HepG2 (cell line): ENCODE results near the gene NGEF. TPM values are rescaled to one million over a fixed set of nuclear protein-coding genes. Genes with fewer than 3 reads are reported as not detected.

Experiments
- AKNA ChIP-seq: sonication (generic); formaldehyde crosslinking; IDR thresholded peaks from 2 replicates; pipeline ENCODE4 v1.4.0; 2020; ENCODE audit warnings: missing genetic modification reagents, borderline replicate concordance
- ARHGAP35 ChIP-seq: sonication (generic); formaldehyde crosslinking; IDR thresholded peaks from 2 replicates; pipeline ENCODE4 v1.9.0; 2022; ENCODE audit warnings: mild to moderate bottlenecking, inconsistent platforms, moderate library complexity, missing genetic modification reagents, borderline replicate concordance
- FOXP4 ChIP-seq: sonication (generic); formaldehyde crosslinking; IDR thresholded peaks from 2 replicates; pipeline ENCODE4 v1.4.0; 2020; ENCODE audit warnings: missing genetic modification reagents
- GATAD2A ChIP-seq: IDR thresholded peaks from 2 replicates; pipeline ENCODE4 v1.6.1; 2016
- HMGXB4 ChIP-seq, 2 experiments: sonication (generic) in 1 of 2; formaldehyde crosslinking in 1 of 2; IDR thresholded peaks; 2 replicates each; pipeline versions ENCODE4 v1.4.0 to v1.6.1; 2018 to 2020; ENCODE audit warnings: missing genetic modification reagents in 2 of 2, borderline replicate concordance in 1 of 2, low read depth in 1 of 2, mild to moderate bottlenecking in 1 of 2, missing biosample characterization in 1 of 2
- HNF1B ChIP-seq: sonication (generic); formaldehyde crosslinking; IDR thresholded peaks from 2 replicates; pipeline ENCODE4 v1.5.1; 2020; ENCODE audit warnings: mild to moderate bottlenecking, moderate library complexity, missing genetic modification reagents
- IRF1 ChIP-seq: sonication (generic); formaldehyde crosslinking; IDR thresholded peaks from 2 replicates; pipeline ENCODE4 v1.4.0; 2020; ENCODE audit warnings: low read depth, mild to moderate bottlenecking, missing genetic modification reagents
- KLF11 ChIP-seq: IDR thresholded peaks from 2 replicates; pipeline ENCODE4 v1.6.1; 2016; ENCODE audit warnings: missing compliant biosample characterization
- POLR2A ChIP-seq, 2 experiments: IDR thresholded peaks; 2 replicates each; pipeline ENCODE4 v1.6.1; 2011; ENCODE audit warnings: low read depth in 2 of 2, low read length in 2 of 2, mild to moderate bottlenecking in 1 of 2, moderate library complexity in 1 of 2; ENCODE audit not compliant: insufficient read depth in 1 of 2
- POLR2G ChIP-seq: fragments of 200-400 bp; formaldehyde crosslinking; IDR thresholded peaks from 2 replicates; pipeline ENCODE4 v1.6.1; 2018; ENCODE audit warnings: mild to moderate bottlenecking, low read depth, low read length, moderate library complexity
- SALL1 ChIP-seq: sonication (generic); formaldehyde crosslinking; IDR thresholded peaks from 2 replicates; pipeline ENCODE4 v1.8.0; 2022; ENCODE audit warnings: mild to moderate bottlenecking, missing genetic modification reagents
- ZFP37 ChIP-seq: sonication (generic); formaldehyde crosslinking; IDR thresholded peaks from 2 replicates; pipeline ENCODE4 v1.4.0; 2020; ENCODE audit warnings: missing genetic modification reagents, borderline replicate concordance
- ZFY ChIP-seq: sonication (generic); formaldehyde crosslinking; IDR thresholded peaks from 2 replicates; pipeline ENCODE4 v1.4.0; 2020; ENCODE audit warnings: missing genetic modification reagents
- ZNF367 ChIP-seq: sonication (generic); formaldehyde crosslinking; IDR thresholded peaks from 2 replicates; pipeline ENCODE4 v1.4.0; 2020; ENCODE audit warnings: missing genetic modification reagents, borderline replicate concordance
- ZNF572 ChIP-seq: sonication (generic); formaldehyde crosslinking; IDR thresholded peaks from 2 replicates; pipeline ENCODE4 v1.5.1; 2020; ENCODE audit warnings: mild to moderate bottlenecking, missing genetic modification reagents
- ZNF740 ChIP-seq: sonication (generic); formaldehyde crosslinking; IDR thresholded peaks from 2 replicates; pipeline ENCODE4 v1.4.0; 2020; ENCODE audit warnings: missing genetic modification reagents
- ZNF776 ChIP-seq: sonication (generic); formaldehyde crosslinking; IDR thresholded peaks from 2 replicates; pipeline ENCODE4 v1.4.0; 2020; ENCODE audit warnings: mild to moderate bottlenecking, missing genetic modification reagents
- polyA plus RNA-seq, 8 experiments: library from polyadenylated mRNA; depleted of rRNA in 3 of 8; stranded (reverse) in 7 of 8; unstranded in 1 of 8; fragments of >200 nt; fragmentation: Illumina TruSeq in 4 of 8; extraction: Trizol in 4 of 8; gene quantifications; 2 replicates each; pipeline versions ENCODE4 v1.2.1 to v1.2.3, GENCODE V29; 2011 to 2016; ENCODE audit warnings: low read depth in 4 of 8, missing spikeins in 1 of 8, mixed read lengths in 1 of 8; ENCODE audit not compliant: insufficient read depth in 1 of 8
- total RNA-seq, 5 experiments: library from RNA; depleted of rRNA; stranded (reverse); fragments of >200 nt; fragmentation: Illumina TruSeq; extraction: Trizol; gene quantifications; 2 replicates each; pipeline ENCODE4 v1.2.3, GENCODE V29; 2016; ENCODE audit warnings: low read depth in 1 of 5

Gene NGEF
- total and polyA plus RNA-seq, 2 of the 13 experiments (the other 11 are each of a cell fraction or from before 2014, with no cell fraction given): 14.4 to 36.9 TPM

GRCh38 chr2:233059797-233060500 lies 46.9 kb upstream of the NGEF start, which contains the start of gene INPP5D (continued):
- TF ChIP-seq ZNF776: peak; percentile 74; the same call in 1 of the 2 replicates
- peak; percentile 15; the same call in 1 of the 2 replicates for TF ChIP-seq KLF11 (CRISPR knock-in tag)
- TF ChIP-seq POLR2A (IDR thresholded peaks at IDR 0.05; ENCODE audit: insufficient read depth in 1 of 2, low read depth in 2 of 2, low read length in 2 of 2): no peak
- peak; percentile 37 to 74; a peak in 1 of 4 replicates for TF ChIP-seq HMGXB4 (CRISPR knock-in tag; IDR thresholded peaks at IDR 0.05; ENCODE audit: borderline replicate concordance in 1 of 2, low read depth in 1 of 2)
- TF ChIP-seq ZFP37 (CRISPR knock-in tag): no peak
- TF ChIP-seq ZNF367 (CRISPR knock-in tag): no peak
- TF ChIP-seq AKNA (CRISPR knock-in tag): no peak
- peak; percentile 79 for TF ChIP-seq POLR2G
- TF ChIP-seq FOXP4: 0 out of 2 replicates have a peak, but pooled peaks have one; percentile 2
- TF ChIP-seq ARHGAP35 (CRISPR knock-in tag): peak; percentile 64; the same call in 1 of the 2 replicates
- peak; percentile 61 for TF ChIP-seq HNF1B (CRISPR knock-in tag)
- TF ChIP-seq ZFY: peak; percentile 79
- TF ChIP-seq SALL1: no peak; the same call in 1 of the 2 replicates
- TF ChIP-seq GATAD2A: no peak; the same call in 1 of the 2 replicates
- TF ChIP-seq ZNF740 (CRISPR knock-in tag): peak; percentile 93
- peak; percentile 85; the same call in 1 of the 2 replicates for TF ChIP-seq ZNF572
- no peak for TF ChIP-seq IRF1 (CRISPR knock-in tag)
